Activated naive CD4-positive, alpha-beta T cell treated with anti-CD3 and anti-CD28 coated beads, Interleukin-2, amount 50 U/mL, for 72 hours (primary cell): ENCODE data around the gene MTCL1. TPM values are rescaled to one million over a fixed set of nuclear protein-coding genes. Genes with fewer than 3 reads are reported as not detected.

Experiments
- ATAC-seq, 2 donors: fragments of 150-1000 bp; cut with Tn5 transposase; 2 replicates each; pipeline ENCODE4 v1.10.0; 2021; ENCODE audit warnings: mild to moderate bottlenecking in 2 of 2, moderate library complexity in 2 of 2
- DNase-seq, 2 donors: peaks; one replicate each; pipeline ENCODE4 v3.0.0; 2021 to 2022; ENCODE audit warnings: low spot score in 2 of 2
- H3K27ac Mint-ChIP-seq, 2 donors: one replicate each; pipeline ENCODE4 v1.8.0; 2022; ENCODE audit warnings: mild to moderate bottlenecking in 2 of 2, mixed read lengths in 2 of 2
- H3K36me3 Mint-ChIP-seq, 2 donors: one replicate each; pipeline ENCODE4 v1.8.0; 2022; ENCODE audit warnings: mixed read lengths in 2 of 2
- H3K9me3 Mint-ChIP-seq, 2 donors: one replicate each; pipeline ENCODE4 v1.8.0; 2022; ENCODE audit warnings: mixed read lengths in 2 of 2
- total RNA-seq, 2 donors: library from RNA; stranded (reverse); gene quantifications; one replicate each; pipeline ENCODE4 v1.2.3, GENCODE V29; 2022

Gene MTCL1
- total RNA-seq, 2 donors from 2014 or later, result 0.06 to 0.66 TPM

GRCh38 chr18:8766559-8767293, 61.4 kb downstream of the MTCL1 start:
- Mint-ChIP-seq H3K27ac (no peak overlapping the region), H3K36me3 (peaks cover 8 to 10% of the 10 kb centered on the region in 2 donors), H3K9me3 (peaks cover 7 to 8% of the 10 kb centered on the region in 2 donors)
- DNase-seq (no peak), ATAC-seq (no peak)

DNA sequence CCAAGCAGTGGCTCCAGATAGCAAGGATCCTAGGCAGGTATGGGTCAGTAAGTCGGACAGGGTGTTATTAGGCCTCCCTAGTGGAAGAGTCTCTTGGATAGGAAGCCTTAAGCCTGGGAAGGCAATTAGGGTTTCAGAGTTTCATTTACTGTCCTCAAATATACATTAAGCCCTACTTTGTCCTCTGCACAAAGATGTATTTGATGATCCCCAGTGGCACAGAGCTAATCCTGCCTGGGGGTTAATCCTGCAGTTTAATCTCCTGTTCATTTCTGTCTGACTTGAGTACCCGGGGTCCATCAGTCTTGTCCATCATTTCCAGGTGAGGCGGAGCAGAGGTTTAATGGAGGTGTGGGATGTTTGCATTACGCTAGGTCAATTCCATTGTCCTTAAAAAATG, 62.0 kb downstream of the MTCL1 start:
- H3K36me3 Mint-ChIP-seq, result peaks cover 3 to 4% of the 10 kb centered on the region in 2 donors
- H3K9me3 Mint-ChIP-seq, result peaks cover 3% of the 10 kb centered on the region in 2 donors
- DNase-seq (no peak), ATAC-seq (no peak)
- no peak overlapping the region for H3K27ac Mint-ChIP-seq

GRCh38 chr18:8769509-8770095, 64.2 kb downstream of the MTCL1 start:
- ATAC-seq (no peak), DNase-seq (no peak)
- no peaks in the 10 kb centered on the region for H3K9me3 Mint-ChIP-seq
- no peaks in the 10 kb centered on the region for H3K36me3 Mint-ChIP-seq
- no peak overlapping the region for H3K27ac Mint-ChIP-seq

GRCh38 chr18:8770657-8771056, 65.3 kb downstream of the MTCL1 start:
- DNase-seq (no peak), ATAC-seq (no peak)
- H3K27ac Mint-ChIP-seq, result no peak overlapping the region
- H3K36me3 Mint-ChIP-seq, result no peaks in the 10 kb centered on the region
- no peaks in the 10 kb centered on the region for H3K9me3 Mint-ChIP-seq

DNA sequence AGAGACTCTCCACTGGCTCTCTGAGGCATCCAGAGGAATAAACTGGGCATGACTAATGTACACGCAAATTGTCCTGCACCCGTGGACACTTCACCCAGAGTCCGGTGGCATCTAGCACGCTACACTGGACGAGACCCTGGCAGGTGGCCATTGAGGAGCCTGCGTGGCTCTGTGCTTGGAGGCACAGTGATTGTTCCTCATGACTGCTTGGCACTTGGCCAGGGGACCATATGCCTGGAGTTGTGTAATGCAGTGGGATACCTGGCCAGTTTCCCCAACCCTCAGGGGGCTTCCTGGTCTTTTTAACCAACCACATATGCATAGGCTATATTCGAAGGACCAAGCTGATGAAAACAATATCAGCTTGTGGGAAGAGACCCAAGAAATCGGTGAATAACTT, 66.6 kb downstream of the MTCL1 start:
- Mint-ChIP-seq H3K36me3 (no peaks in the 10 kb centered on the region), H3K9me3 (no peaks in the 10 kb centered on the region), H3K27ac (no peak overlapping the region)
- DNase-seq (no peak), ATAC-seq (no peak)

DNA sequence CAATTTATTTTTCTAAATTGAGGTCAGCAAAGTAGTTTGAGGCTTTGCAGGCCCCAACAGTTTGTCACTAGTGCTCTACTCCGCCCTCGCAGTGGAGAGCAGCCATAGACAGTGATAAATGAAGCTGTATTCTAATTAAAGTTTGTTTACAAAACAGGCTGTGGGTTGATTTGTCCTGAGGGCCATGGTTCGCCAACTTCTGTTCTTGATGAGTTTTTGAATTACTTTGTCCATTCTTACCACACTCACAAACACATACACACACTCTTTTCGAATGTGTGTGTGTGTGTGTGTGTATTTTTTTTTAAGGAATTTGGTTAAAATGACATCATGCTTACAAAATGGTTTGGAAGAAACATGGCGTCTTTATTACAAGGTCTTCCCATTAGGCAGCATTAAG, 68.6 kb downstream of the MTCL1 start:
- ATAC-seq (no peak), DNase-seq (no peak)
- H3K27ac Mint-ChIP-seq, result no peak overlapping the region
- H3K36me3 Mint-ChIP-seq, result no peaks in the 10 kb centered on the region
- H3K9me3 Mint-ChIP-seq, result no peaks in the 10 kb centered on the region

DNA sequence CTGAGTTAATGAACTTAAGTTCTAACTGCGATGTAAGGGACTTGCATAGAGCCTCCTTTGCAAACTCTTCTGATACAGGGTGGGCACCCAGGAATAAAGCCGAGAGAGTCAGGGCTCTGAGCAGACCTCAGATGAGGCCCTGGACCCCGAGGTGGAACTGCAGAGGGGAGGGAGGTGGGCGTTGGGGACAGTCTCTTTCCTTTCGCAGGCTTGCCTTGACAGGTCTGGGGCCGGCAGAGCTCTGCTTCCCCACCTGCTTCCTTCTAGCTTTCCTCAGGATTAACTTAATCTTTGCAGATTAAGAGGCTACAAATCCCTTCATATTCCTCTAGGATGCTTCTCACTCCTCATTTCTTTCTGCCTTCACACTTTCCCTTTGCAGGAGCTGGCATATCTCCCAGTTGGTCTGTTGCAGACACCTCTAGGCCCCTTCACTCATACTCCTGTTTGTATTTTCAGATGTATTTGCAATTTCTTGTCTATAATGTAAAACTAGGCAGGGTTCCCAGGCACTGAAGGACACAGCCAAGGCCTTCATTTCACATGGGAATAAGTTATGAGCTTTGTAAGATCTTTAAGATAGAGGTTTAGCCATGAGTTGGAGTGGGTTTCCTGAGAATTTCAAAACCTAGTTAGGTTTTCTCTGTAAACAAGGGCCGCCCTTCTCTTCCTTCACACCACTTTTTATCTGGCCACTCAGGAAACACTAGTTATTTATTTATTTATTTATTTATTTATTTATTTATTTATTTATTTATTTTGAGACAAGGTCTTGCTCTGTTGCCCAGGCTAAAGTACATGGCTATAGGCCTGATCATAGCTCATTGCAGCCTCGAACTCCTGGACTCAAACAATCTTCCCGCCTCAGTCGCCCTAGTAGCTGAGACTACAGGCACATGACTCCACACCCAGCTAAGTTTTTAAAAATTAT, 70.9 kb downstream of the MTCL1 start:
- H3K9me3 Mint-ChIP-seq, result no peaks in the 10 kb centered on the region
- ATAC-seq (no peak), DNase-seq (no peak)
- H3K27ac Mint-ChIP-seq, result no peak overlapping the region
- H3K36me3 Mint-ChIP-seq, result no peaks in the 10 kb centered on the region

GRCh38 chr18:8777846-8778245, 72.5 kb downstream of the MTCL1 start:
- H3K9me3 Mint-ChIP-seq, result no peaks in the 10 kb centered on the region
- H3K36me3 Mint-ChIP-seq, result no peaks in the 10 kb centered on the region
- ATAC-seq (no peak), DNase-seq (no peak)
- H3K27ac Mint-ChIP-seq, result no peak overlapping the region

DNA sequence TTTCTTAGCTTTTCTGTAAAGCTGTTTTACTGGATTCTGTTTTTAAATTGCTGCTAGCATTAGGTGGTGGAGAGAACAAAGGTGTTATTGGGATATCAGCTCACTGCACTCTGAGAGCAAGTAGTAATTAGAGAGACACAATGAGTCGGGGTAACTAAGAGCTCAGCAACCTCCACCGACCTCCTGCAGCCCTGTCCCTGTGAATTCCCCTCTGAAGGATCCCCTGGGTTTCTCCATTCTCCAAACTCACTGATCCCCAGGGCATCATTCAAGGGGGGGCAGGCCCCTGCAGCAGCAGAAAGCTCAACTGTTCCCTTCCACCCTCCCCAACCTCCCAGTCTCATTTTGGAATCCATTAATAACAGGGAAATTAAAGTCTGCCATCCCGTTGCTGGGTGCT, 73.0 kb downstream of the MTCL1 start:
- Mint-ChIP-seq H3K9me3 (no peaks in the 10 kb centered on the region), H3K27ac (no peak overlapping the region), H3K36me3 (no peaks in the 10 kb centered on the region)
- DNase-seq (no peak), ATAC-seq (no peak)

GRCh38 chr18:8778824-8779223, 73.5 kb downstream of the MTCL1 start:
- ATAC-seq (no peak), DNase-seq (no peak)
- Mint-ChIP-seq H3K27ac (no peak overlapping the region), H3K36me3 (no peaks in the 10 kb centered on the region), H3K9me3 (no peaks in the 10 kb centered on the region)

DNA sequence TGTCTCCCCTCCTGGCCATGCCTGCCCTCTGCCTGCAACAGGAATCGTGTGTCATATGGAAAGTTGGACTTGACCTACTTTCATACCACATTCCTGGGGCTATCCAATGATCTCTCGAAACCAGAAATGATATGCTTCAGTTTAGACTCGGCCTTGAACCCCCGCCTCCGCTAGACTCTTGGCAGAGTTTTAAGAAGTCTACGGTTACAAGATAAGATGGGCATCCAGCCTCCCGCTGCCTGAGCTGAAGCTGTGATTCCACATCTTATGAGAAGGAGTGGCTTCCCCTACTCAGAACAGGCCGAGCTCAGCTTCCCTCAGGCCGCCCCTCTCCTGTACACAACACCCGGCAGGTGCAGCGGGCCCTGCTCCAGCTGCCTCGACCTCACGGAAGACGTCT, 73.9 kb downstream of the MTCL1 start:
- no peaks in the 10 kb centered on the region for H3K9me3 Mint-ChIP-seq
- ATAC-seq (no peak), DNase-seq (no peak)
- no peaks in the 10 kb centered on the region for H3K36me3 Mint-ChIP-seq
- H3K27ac Mint-ChIP-seq, result no peak overlapping the region

DNA sequence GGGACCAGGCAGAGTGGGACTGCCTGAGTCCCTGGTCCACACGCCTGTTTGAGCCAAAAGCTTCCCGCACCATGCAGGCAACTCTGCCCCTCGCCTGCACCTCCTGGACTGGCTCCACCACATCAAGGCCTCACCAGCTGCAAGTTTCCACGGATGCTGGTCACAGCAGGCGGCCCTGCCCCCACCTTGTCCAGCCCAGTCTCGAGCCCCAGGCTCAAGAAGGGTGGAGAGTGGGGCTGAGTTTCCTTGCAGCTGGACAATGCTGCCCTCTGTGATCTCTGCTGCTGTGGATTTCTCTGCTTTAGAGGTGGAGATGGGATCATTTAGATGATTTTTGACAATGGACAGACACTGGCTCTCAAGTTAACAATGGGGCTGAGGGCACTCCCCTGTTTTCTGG, 74.9 kb downstream of the MTCL1 start:
- ATAC-seq (no peak), DNase-seq (no peak)
- H3K27ac Mint-ChIP-seq, result no peak overlapping the region
- no peaks in the 10 kb centered on the region for H3K9me3 Mint-ChIP-seq
- no peaks in the 10 kb centered on the region for H3K36me3 Mint-ChIP-seq

DNA sequence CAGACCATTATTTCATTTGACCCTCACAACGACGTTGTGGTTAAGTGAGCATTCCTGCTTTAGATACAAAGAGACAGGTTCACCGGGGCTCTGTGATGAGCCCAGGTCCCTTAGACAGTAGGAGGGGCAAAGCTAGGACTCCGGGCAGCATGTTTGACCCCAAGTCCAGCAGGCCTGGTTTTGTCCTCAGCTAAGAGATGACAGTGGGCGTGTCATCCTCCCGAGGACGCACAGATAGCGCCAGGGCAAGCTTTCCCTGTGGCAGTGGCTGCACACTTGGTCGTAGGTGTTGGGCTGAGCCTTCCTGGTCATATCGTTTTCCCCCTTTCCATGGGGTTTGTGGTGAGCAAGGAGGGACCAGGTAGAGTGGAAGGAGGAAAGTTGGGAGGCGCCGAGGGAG, 76.3 kb downstream of the MTCL1 start:
- no peak for DNase-seq
- ATAC-seq, result no peak
- Mint-ChIP-seq H3K9me3 (no peaks in the 10 kb centered on the region), H3K27ac (peak overlapping the region in 1 of 2 donors; percentile 1), H3K36me3 (no peaks in the 10 kb centered on the region)

DNA sequence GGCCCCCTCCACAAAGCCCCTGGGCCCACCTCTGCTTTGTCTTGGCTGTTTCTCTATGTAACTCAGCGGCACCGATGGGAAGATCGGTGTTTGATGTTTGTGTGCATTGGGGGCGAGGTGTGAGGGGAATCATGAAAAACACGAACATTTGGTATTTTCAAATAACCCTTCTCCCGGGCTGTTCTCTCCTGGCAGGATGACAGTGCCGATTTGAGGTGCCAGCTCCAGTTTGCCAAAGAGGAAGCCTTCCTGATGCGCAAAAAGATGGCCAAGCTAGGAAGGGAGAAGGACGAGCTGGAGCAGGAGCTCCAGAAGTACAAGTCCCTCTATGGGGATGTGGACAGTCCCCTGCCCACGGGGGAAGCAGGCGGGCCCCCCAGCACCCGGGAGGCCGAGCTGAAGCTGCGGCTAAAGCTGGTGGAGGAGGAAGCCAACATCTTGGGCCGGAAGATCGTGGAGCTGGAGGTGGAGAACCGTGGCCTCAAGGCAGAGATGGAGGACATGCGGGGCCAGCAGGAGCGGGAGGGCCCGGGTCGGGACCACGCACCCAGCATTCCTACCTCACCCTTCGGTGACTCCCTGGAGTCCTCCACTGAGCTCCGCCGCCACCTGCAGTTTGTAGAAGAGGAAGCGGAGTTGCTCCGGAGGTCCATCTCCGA, 78.1 kb downstream of the MTCL1 start:
- no peaks in the 10 kb centered on the region for H3K9me3 Mint-ChIP-seq
- DNase-seq (no peak), ATAC-seq (no peak)
- no peak overlapping the region for H3K27ac Mint-ChIP-seq
- no peaks in the 10 kb centered on the region for H3K36me3 Mint-ChIP-seq

DNA sequence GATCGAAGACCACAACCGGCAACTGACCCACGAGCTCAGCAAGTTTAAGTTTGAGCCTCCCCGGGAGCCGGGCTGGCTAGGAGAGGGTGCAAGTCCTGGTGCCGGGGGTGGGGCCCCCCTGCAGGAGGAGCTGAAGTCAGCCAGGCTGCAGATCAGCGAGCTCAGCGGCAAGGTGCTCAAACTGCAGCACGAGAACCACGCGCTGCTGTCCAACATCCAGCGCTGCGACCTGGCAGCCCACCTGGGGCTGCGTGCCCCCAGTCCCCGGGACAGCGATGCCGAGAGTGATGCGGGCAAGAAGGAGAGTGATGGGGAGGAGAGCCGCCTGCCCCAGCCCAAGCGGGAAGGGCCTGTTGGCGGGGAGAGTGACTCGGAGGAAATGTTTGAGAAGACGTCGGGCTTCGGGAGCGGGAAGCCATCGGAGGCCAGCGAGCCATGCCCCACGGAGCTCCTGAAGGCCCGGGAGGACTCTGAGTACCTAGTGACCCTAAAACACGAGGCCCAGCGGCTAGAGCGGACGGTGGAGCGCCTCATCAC, 78.7 kb downstream of the MTCL1 start:
- ATAC-seq (no peak), DNase-seq (no peak)
- no peaks in the 10 kb centered on the region for H3K36me3 Mint-ChIP-seq
- H3K9me3 Mint-ChIP-seq, result no peaks in the 10 kb centered on the region
- H3K27ac Mint-ChIP-seq, result no peak overlapping the region

GRCh38 chr18:8785261-8785660, 79.9 kb downstream of the MTCL1 start:
- no peak overlapping the region for H3K27ac Mint-ChIP-seq
- DNase-seq, result no peak
- no peak for ATAC-seq
- H3K36me3 Mint-ChIP-seq, result no peaks in the 10 kb centered on the region
- no peaks in the 10 kb centered on the region for H3K9me3 Mint-ChIP-seq
